HepG2 (cell line): ENCODE data around the gene IQCE. TPM values are rescaled to one million over a fixed set of nuclear protein-coding genes. Genes with fewer than 3 reads are reported as not detected.
A peak's percentile ranks its signal among the peaks of the same experiment; 100 is the strongest.

ENCODE experiments used
- ARHGAP35 ChIP-seq: sonication (generic); formaldehyde crosslinking; IDR thresholded peaks from 2 replicates; pipeline ENCODE4 v1.9.0; 2022; ENCODE audit warnings: mild to moderate bottlenecking, inconsistent platforms, moderate library complexity, missing genetic modification reagents, borderline replicate concordance
- ETV5 ChIP-seq: IDR thresholded peaks from 2 replicates; pipeline ENCODE4 v1.6.1; 2018; ENCODE audit warnings: missing biosample characterization, missing genetic modification reagents, inconsistent platforms, borderline replicate concordance
- ISL2 ChIP-seq: sonication (generic); formaldehyde crosslinking; IDR thresholded peaks from 2 replicates; pipeline ENCODE4 v1.5.0; 2020; ENCODE audit warnings: missing genetic modification reagents
- KDM3A ChIP-seq: IDR thresholded peaks from 2 replicates; pipeline ENCODE4 v1.6.1; 2018; ENCODE audit warnings: low read depth, missing compliant biosample characterization
- MLX ChIP-seq: IDR thresholded peaks from 2 replicates; pipeline ENCODE4 v1.6.1; 2016
- NR2F1 ChIP-seq, 2 experiments: fragments of 450-650 bp in 1 of 2; formaldehyde crosslinking in 1 of 2; IDR thresholded peaks; 2 replicates each; pipeline versions ENCODE4 v1.5.0 to v1.6.1; 2016 to 2020; ENCODE audit warnings: mild to moderate bottlenecking in 1 of 2, missing compliant biosample characterization in 1 of 2, missing genetic modification reagents in 1 of 2, moderate library complexity in 1 of 2
- RBAK ChIP-seq: sonication (generic); formaldehyde crosslinking; IDR thresholded peaks from 2 replicates; pipeline ENCODE4 v1.5.1; 2020; ENCODE audit warnings: mild to moderate bottlenecking, missing genetic modification reagents
- TBL1XR1 ChIP-seq: fragments of 150-350 bp; IDR thresholded peaks from 2 replicates; pipeline ENCODE4 v1.6.1; 2014; ENCODE audit warnings: borderline replicate concordance, low read length; ENCODE audit not compliant: partially characterized antibody
- THAP8 ChIP-seq: sonication (generic); formaldehyde crosslinking; IDR thresholded peaks from 2 replicates; pipeline ENCODE4 v1.5.1; 2020; ENCODE audit warnings: missing genetic modification reagents, mild to moderate bottlenecking, borderline replicate concordance
- ZBTB25 ChIP-seq: IDR thresholded peaks from 2 replicates; pipeline ENCODE4 v1.6.1; 2018; ENCODE audit warnings: missing genetic modification reagents
- ZFP82 ChIP-seq: sonication (generic); formaldehyde crosslinking; IDR thresholded peaks from 2 replicates; pipeline ENCODE4 v1.5.1; 2020; ENCODE audit warnings: mild to moderate bottlenecking, missing genetic modification reagents, borderline replicate concordance
- ZIK1 ChIP-seq: sonication (generic); formaldehyde crosslinking; IDR thresholded peaks from 2 replicates; pipeline ENCODE4 v1.5.0; 2020; ENCODE audit warnings: mild to moderate bottlenecking, low read depth, missing genetic modification reagents, borderline replicate concordance
- ZKSCAN1 ChIP-seq: fragments of 150-350 bp; IDR thresholded peaks from 2 replicates; pipeline ENCODE4 v1.6.1; 2014; ENCODE audit warnings: low read length
- ZNF235 ChIP-seq: sonication (generic); formaldehyde crosslinking; IDR thresholded peaks from 2 replicates; pipeline ENCODE4 v1.8.1; 2023; ENCODE audit warnings: mild to moderate bottlenecking, missing genetic modification reagents, borderline replicate concordance
- ZNF556 ChIP-seq: sonication (generic); formaldehyde crosslinking; IDR thresholded peaks from 2 replicates; pipeline ENCODE4 v1.4.0; 2020; ENCODE audit warnings: mild to moderate bottlenecking, missing genetic modification reagents, borderline replicate concordance
- ZNF598 ChIP-seq: sonication (generic); formaldehyde crosslinking; IDR thresholded peaks from 2 replicates; pipeline ENCODE4 v1.5.1; 2020; ENCODE audit warnings: mild to moderate bottlenecking, missing genetic modification reagents, borderline replicate concordance
- ZNF607 ChIP-seq: sonication (generic); formaldehyde crosslinking; IDR thresholded peaks from 2 replicates; pipeline ENCODE4 v1.5.1; 2020; ENCODE audit warnings: missing genetic modification reagents, mild to moderate bottlenecking, borderline replicate concordance
- ZNF746 ChIP-seq: sonication (generic); formaldehyde crosslinking; IDR thresholded peaks from 2 replicates; pipeline ENCODE4 v1.8.0; 2022; ENCODE audit warnings: mild to moderate bottlenecking, missing genetic modification reagents
- ZNF781 ChIP-seq: sonication (generic); formaldehyde crosslinking; IDR thresholded peaks from 2 replicates; pipeline ENCODE4 v1.5.1; 2020; ENCODE audit warnings: borderline replicate concordance, mild to moderate bottlenecking, missing genetic modification reagents; ENCODE audit errors: not compliant biosample characterization
- ZNF879 ChIP-seq: sonication (generic); formaldehyde crosslinking; IDR thresholded peaks from 2 replicates; pipeline ENCODE4 v1.8.1; 2023; ENCODE audit warnings: missing genetic modification reagents
- polyA plus RNA-seq, 8 experiments: library from polyadenylated mRNA; depleted of rRNA in 3 of 8; stranded (reverse) in 7 of 8; unstranded in 1 of 8; fragments of >200 nt; fragmentation: Illumina TruSeq in 4 of 8; extraction: Trizol in 4 of 8; gene quantifications; 2 replicates each; pipeline versions ENCODE4 v1.2.1 to v1.2.3, GENCODE V29; 2011 to 2016; ENCODE audit warnings: low read depth in 4 of 8, missing spikeins in 1 of 8, mixed read lengths in 1 of 8; ENCODE audit not compliant: insufficient read depth in 1 of 8
- total RNA-seq, 5 experiments: library from RNA; depleted of rRNA; stranded (reverse); fragments of >200 nt; fragmentation: Illumina TruSeq; extraction: Trizol; gene quantifications; 2 replicates each; pipeline ENCODE4 v1.2.3, GENCODE V29; 2016; ENCODE audit warnings: low read depth in 1 of 5
- TF ChIP-seq, protein P1 (sequence below): IDR thresholded peaks from 2 replicates; pipeline ENCODE4 v1.6.1; 2016; ENCODE audit warnings: missing compliant biosample characterization, missing genetic modification reagents, borderline replicate concordance
- TF ChIP-seq, protein P2 (sequence below): sonication (generic); formaldehyde crosslinking; IDR thresholded peaks from 2 replicates; pipeline ENCODE4 v1.5.0; 2020; ENCODE audit warnings: missing genetic modification reagents

Gene IQCE
- total and polyA plus RNA-seq, 2 of the 13 experiments (the other 11 are each of a cell fraction or from before 2014, with no cell fraction given) = 1.5 to 2.5 TPM

GRCh38 chr7:2641406-2642393, 82.9 kb downstream of the IQCE start (continued):
- TF ChIP-seq, protein P1, sequence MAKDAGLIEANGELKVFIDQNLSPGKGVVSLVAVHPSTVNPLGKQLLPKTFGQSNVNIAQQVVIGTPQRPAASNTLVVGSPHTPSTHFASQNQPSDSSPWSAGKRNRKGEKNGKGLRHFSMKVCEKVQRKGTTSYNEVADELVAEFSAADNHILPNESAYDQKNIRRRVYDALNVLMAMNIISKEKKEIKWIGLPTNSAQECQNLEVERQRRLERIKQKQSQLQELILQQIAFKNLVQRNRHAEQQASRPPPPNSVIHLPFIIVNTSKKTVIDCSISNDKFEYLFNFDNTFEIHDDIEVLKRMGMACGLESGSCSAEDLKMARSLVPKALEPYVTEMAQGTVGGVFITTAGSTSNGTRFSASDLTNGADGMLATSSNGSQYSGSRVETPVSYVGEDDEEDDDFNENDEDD (CRISPR knock-in tag) = peak; percentile 41; the same call in 1 of the 2 replicates
- TF ChIP-seq ZNF607 = peak; percentile 64; the same call in 1 of the 2 replicates
- TF ChIP-seq ARHGAP35 (CRISPR knock-in tag) = no peak
- TF ChIP-seq ISL2 (CRISPR knock-in tag) = no peak; the same call in 1 of the 2 replicates
- no peak for TF ChIP-seq ZKSCAN1
- no peak for TF ChIP-seq ZFP82 (CRISPR knock-in tag)
- TF ChIP-seq RBAK (CRISPR knock-in tag) = no peak
- TF ChIP-seq ZNF781 = peak; percentile 36
- no peak for TF ChIP-seq ZIK1
- TF ChIP-seq ZNF746 (CRISPR knock-in tag) = 0 out of 2 replicates have a peak, but pooled peaks have one; percentile 26
- TF ChIP-seq, protein P2, sequence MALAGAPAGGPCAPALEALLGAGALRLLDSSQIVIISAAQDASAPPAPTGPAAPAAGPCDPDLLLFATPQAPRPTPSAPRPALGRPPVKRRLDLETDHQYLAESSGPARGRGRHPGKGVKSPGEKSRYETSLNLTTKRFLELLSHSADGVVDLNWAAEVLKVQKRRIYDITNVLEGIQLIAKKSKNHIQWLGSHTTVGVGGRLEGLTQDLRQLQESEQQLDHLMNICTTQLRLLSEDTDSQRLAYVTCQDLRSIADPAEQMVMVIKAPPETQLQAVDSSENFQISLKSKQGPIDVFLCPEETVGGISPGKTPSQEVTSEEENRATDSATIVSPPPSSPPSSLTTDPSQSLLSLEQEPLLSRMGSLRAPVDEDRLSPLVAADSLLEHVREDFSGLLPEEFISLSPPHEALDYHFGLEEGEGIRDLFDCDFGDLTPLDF = no peak
- no peak for TF ChIP-seq ZNF235 (CRISPR knock-in tag)
- no peak for TF ChIP-seq ZNF556 (CRISPR knock-in tag)
- TF ChIP-seq ZNF598 (CRISPR knock-in tag) = no peak
- no peak for TF ChIP-seq THAP8 (CRISPR knock-in tag)
- TF ChIP-seq KDM3A = no peak
- TF ChIP-seq MLX (CRISPR knock-in tag) = no peak
- peak; percentile 73 for TF ChIP-seq ZBTB25 (CRISPR knock-in tag)
- TF ChIP-seq ETV5 = peak; percentile 68; the same call in 1 of the 2 replicates
- TF ChIP-seq TBL1XR1 = no peak
- TF ChIP-seq ZNF879 (CRISPR knock-in tag) = no peak
- TF ChIP-seq NR2F1 (CRISPR knock-in tag; IDR thresholded peaks at IDR 0.05) = no peak
